GM03348 (cell line): ENCODE data around the gene NEK2.
A peak's percentile ranks its signal among the peaks of the same experiment; 100 is the strongest.
"Not testable (repeated sequence)": the region's sequence is repeated elsewhere in the genome, so short reads cannot be mapped to it uniquely, and the experiment has no call there.

Experiments used
- DNase-seq: peaks from one replicate; pipeline ENCODE4 v3.0.0; 2012; ENCODE audit warnings: low spot score

The NEK2 gene

GRCh38 chr1:211675230-211676105, at the start of gene NEK2:
Gene NEK2, minus strand, starts transcription at chr1:211675621. Its CDS starts 142 bp downstream, at chr1:211675479.
- peak; percentile 96 for DNase-seq

- no peak for DNase-seq
These were observed 49.3 kb upstream of the NEK2 start for GRCh38 chr1:211724687-211725196.

- no peak for DNase-seq
These were observed 47.9 kb upstream of the NEK2 start for GRCh38 chr1:211723273-211723672.

GRCh38 chr1:211722277-211723175, 47.1 kb upstream of the NEK2 start:
- no peak for DNase-seq

GRCh38 chr1:211716555-211716954, 41.1 kb upstream of the NEK2 start:
- not testable (repeated sequence) for DNase-seq

GRCh38 chr1:211715971-211716370, 40.5 kb upstream of the NEK2 start:
- DNase-seq = no peak

GRCh38 chr1:211714154-211714553, 38.7 kb upstream of the NEK2 start:
- DNase-seq = no peak

GRCh38 chr1:211713231-211713630, 37.8 kb upstream of the NEK2 start:
- no peak for DNase-seq

GRCh38 chr1:211711315-211711705, 35.9 kb upstream of the NEK2 start:
- DNase-seq = no peak

- DNase-seq = no peak
These were observed 35.3 kb upstream of the NEK2 start for GRCh38 chr1:211710566-211711314.

GRCh38 chr1:211708926-211709325, 33.5 kb upstream of the NEK2 start:
- DNase-seq = no peak

- DNase-seq = no peak
These were observed 32.6 kb upstream of the NEK2 start for GRCh38 chr1:211708006-211708405.

GRCh38 chr1:211705467-211706091, 30.2 kb upstream of the NEK2 start:
- DNase-seq = no peak

GRCh38 chr1:211704543-211704942, 29.1 kb upstream of the NEK2 start:
- DNase-seq = no peak

GRCh38 chr1:211703812-211704537, 28.6 kb upstream of the NEK2 start:
- no peak for DNase-seq

GRCh38 chr1:211701733-211702132, 26.3 kb upstream of the NEK2 start:
- DNase-seq = no peak

GRCh38 chr1:211699059-211699458, 23.6 kb upstream of the NEK2 start:
- DNase-seq = no peak

GRCh38 chr1:211698161-211699026, 23.0 kb upstream of the NEK2 start:
- peak; percentile 84 for DNase-seq

- no peak for DNase-seq
These were observed 21.9 kb upstream of the NEK2 start for GRCh38 chr1:211697356-211697755.
